Stimulated activated CD8-positive, alpha-beta memory T cell treated with anti-CD3 and anti-CD28 coated beads, Interleukin-12 subunit alpha, Interleukin-12 subunit beta, amount 100 ng/mL, for 4 hours (primary cell): Measurements from ENCODE around the gene SNX1.

Source experiments
- DNase-seq: peaks from one replicate; pipeline ENCODE4 v3.0.0-alpha.2; 2020; ENCODE audit warnings: low read depth

Gene SNX1

GRCh38 chr15:64146885-64147681 lies 51.3 kb downstream of the SNX1 start:
- DNase-seq = no peak

GRCh38 chr15:64148168-64148567 lies 52.4 kb downstream of the SNX1 start:
- DNase-seq = no peak

DNA sequence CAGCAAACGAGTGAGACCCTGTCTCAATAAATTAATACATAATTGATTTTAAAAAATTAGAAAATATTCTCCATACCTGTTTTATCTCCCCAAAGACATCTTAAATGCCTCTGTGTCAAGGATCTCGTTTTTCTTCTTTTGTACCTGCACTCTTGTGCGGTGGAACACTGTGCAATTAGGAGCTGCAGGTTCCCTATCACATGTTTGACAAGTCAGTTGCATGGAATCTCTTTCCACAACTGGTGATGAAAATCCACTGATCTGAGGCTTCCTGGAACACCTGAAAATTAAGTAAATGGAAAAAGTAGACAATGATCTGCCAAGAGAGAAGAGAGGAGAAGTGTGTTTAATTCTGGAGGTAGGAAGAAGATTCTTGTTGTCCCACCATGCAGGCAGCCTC lies 52.8 kb downstream of the SNX1 start:
- DNase-seq = no peak

GRCh38 chr15:64149424-64149823 lies 53.6 kb downstream of the SNX1 start:
- DNase-seq = no peak

DNA sequence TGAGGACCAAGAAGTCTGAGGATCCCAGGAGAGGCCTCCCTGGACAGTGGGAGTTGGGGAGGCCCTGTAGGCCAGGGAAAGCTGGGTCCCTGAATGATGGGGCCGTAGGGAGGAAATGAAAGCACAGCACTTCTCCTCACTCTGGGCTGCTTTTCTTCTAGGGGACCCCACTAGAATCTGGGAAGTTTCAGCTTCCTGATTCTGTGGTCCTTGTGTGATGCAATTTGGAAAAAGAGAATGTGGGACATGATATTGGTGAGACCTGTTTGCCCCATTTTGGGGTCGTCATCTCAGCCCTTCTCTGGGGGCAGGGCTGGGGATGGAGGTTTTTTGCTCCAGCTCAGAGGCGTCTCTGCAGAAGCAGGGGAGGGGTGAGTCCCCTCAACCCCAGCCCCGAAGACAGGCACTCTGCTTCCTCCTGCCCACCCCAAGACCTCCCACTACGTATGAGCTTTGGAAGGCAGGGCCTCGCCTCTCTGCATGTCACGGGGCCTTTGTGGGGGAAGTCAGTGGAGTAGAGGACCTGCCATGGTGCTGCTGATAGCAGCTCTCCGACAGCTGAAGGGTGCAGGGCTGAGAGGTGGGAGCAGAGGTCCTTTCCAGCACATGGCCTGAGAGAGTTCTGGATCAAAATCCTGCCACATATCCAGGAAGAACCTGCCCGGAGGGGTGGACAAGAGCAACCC lies 54.3 kb downstream of the SNX1 start:
- no peak for DNase-seq

- DNase-seq = no peak
These were observed 56.1 kb downstream of the SNX1 start, which contains the start of gene SNX22 for GRCh38 chr15:64151727-64152506. Gene SNX22 (plus strand): TSS chr15:64151731. CDS start chr15:64151776, 45 bp downstream.

DNA sequence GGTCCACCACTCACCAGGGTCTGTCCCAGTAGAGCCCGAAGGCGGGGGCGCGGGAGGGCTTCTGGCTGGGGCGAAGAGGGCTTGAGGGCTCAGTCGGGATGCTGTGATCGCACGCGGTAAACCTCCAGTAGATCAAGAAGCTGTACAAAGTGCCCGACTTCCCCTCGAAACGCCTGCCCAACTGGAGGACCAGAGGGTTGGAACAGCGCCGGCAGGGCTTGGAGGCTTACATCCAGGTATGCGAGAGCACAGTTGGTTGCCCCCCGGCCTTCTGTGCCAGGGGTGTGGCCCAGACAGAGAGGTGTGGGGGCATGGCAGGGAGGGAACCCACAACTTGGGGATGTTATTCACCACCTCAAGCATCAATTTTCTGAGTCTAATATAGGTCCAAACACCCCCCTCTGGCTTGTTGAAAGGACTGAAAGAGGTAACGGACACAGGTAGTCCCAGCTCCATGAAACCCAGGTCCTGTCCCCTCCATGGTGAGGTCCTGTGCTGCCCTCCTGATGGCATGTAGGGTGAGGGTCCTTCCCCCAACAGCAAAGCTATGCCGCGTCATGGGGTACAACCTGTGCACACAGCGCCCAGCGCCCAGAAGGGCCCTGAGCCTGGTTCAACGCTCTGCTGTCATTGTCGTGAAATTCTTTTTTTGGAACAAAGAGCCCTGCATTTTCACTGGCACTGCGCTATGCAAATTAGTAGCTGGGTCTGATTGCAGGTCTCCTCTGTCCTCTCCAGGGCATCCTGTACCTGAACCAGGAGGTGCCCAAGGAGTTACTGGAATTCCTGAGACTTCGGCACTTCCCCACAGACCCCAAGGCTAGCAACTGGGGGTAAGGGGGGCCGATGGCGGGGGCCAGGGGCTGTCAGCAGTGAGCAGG lies 57.0 kb downstream of the SNX1 start:
- no peak for DNase-seq

DNA sequence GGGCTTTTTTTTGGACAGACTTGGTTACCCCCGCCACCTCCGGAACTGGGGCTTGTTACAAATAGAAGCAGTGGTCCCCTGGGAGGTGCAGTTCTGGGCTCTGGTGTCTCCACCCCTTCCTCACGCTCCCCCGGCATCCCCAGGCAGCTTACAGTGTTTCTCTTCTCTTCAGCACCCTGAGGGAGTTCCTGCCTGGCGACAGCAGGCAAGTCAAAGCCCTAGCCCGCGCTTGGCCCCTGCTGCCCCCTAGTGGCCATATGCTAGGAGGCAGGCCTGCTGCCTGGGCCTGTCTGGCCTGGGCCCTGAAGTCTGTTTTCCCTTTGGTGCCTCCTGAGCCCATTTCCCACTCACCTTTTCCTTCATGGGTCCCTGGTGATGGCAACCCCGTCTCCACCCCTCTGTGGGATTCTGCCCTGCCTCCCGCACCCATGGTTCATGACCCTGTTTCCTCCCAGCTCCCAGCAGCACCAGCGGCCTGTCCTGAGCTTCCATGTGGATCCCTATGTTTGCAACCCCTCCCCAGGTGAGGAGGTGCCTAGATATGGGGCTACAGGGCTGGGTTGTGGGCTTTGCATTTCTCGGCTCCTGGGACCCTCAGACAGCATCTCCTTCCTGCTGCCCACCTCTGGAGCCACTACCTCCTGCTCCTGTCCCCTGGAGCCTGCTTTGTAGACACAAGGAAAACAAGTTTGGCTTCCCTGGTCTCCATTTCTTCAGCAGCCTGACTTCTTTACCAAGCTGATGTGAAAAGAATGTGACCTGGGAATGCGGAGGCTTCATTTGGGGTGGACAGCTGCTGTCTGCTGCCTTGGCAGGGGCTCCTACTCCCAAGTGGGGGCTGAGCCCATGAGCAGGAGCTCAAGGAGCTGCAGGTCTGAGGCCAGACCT lies 57.9 kb downstream of the SNX1 start:
- peak; percentile 77 for DNase-seq

GRCh38 chr15:64155802-64156651 lies 60.2 kb downstream of the SNX1 start:
- no peak for DNase-seq

GRCh38 chr15:64156652-64157331 lies 61.0 kb downstream of the SNX1 start:
- DNase-seq = no peak

DNA sequence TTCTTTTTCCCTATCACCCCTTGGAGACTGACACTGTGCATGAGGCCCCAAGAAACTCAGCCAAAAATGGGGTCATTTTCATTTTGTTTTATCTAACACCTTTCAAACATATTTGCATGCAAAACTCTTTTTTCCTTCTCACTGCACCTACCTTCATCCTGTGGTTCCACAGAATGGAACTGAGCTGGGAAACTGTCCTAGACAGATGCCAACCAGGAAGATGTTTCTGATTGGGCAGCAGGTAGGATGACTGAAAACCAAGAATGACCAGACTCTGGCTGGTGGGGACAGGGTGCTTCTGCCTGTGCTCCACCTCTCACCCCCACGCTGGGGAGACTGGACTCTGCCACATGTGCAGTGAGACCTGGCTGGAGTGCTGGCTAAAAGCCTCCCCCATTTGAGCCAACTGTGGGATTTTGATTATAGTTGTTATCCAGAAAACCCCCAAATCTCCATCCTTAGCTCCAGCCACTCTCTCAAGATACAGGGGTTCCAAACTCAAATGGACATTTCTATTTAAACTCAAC lies 61.9 kb downstream of the SNX1 start:
- no peak for DNase-seq

DNA sequence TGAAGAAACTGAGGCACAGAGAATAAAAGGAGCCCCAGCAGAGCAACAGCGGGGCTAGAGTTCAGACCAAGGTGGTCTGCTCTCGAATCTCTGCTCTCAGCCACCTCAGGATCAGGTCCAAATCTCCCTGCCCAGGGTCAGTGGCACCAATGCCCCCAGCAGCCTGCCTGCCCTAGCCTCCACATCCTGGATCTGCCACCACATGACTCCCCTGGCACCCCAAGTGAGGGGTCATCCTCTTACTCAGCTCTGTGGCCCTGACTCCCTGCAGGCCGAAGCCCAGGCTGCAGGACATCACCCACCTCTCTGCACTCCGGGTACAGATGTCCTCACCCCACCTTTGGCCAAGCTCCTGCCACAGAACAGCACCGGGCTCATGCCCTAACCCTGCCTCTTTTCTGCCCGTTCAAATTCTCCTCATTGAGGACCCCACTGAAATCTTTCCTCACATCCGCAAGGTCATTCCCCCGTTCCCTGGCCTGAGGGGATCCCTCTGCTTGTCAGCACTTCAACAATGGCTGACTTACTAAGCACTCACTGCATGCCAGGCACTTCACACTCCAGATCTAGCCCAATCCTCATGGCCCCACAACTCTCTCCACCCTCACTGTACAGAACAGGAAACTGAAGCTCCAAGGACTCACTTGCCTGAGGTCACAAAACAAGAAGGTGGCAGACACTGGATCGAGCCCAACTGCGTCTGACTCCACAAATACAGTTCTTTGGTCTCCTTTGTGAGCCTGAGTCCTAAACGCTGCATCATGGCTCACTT lies 62.8 kb downstream of the SNX1 start:
- no peak for DNase-seq

DNA sequence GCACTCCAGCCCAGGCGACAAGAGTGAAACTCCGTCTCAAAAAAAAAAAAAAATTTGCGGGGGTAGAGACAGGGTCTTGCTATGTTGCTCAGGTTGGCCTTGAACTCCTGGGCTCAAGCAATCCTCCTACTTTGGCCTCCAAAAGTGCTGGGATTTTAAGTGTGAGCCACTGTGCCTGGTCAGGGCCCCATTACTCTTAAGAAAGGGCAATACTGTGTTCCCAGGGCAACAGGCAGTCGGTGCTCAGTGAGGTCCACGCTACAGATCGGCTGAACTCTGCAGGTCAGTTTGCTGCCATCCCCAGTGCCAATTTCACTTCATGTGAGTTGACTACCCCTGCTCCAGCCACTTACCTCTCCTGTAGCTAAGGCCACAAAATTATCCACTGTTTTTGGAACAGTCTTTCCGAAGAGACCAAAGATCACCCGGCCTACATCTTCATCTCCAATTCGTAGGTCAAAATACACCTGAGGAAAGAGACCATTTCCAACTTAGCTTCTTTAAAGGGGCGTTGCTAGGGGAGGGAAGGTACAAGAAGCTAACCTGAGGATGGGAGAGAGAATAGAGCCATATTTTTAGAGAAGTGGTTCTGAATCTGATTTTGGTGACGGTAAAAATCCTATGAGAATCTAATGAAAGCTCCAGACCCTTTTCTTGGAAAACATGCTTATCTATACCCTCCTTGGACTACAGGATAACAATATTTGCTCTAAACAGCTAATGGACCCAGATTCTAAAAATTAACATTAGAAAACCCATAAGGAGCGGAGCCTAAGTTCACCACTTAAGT lies 66.1 kb downstream of the SNX1 start:
- no peak for DNase-seq

DNA sequence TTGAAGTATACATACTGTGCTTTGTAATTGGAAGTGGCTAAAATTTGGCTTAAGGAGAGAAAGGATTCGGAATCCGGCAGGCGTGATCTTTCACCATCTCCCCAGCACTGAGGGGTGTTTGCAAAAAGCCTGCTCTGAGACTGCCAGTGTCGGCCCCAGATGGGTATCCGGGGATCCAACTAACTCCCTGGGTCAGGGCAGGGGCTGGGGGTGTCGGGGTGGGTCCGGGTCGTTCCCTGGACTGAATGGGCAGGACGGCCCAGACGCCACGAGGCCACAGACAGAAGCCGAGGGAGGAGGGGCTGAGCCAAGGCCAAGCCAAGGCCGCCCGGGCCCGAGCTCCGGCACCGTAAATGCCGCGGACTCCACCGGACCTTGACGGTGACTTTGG lies 66.7 kb downstream of the SNX1 start:
- DNase-seq = no peak

DNA sequence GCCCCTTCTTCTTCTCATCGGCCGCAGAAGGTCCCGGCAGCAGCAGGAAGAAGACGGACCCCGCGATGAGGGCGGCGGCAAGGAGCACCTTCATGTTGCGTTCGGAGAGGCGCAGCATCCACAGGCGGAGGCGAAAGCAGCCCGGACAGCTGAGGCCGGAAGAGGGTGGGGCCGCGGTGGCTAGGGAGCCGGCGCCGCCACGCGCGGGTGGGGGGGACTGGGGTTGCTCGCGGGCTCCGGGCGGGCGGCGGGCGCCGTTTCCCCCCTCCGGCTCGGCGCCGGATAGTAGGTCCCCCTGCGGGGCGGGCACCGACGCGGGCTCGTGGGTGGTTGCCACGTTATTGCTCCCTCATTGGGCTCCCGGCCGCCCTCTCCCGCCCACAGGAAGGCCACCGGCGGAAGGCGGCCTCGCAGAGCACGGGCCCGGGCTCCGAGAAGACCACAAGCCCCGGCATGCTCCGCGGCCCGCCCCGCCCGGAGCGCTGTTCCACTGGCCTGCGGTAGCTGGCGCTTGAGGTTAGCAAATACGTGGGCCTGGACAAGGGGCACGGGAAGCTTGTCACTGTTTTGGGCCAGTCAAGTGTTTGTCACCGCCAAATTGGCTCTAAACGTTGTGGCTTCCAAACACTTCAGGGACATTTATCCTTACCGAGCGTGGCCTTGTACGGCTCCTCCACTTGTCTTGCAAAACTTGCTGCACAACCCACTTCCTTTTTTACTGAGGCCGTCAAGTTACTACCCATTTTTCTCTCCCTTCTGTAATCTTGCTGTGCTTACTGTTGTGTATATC lies 67.3 kb downstream of the SNX1 start, which contains the start of gene PPIB:
TSS of gene PPIB (minus strand) at position 154 of the 790 bp plus-strand sequence. CDS start at position 118, 36 bp downstream.
- peak; percentile 99 for DNase-seq

DNA sequence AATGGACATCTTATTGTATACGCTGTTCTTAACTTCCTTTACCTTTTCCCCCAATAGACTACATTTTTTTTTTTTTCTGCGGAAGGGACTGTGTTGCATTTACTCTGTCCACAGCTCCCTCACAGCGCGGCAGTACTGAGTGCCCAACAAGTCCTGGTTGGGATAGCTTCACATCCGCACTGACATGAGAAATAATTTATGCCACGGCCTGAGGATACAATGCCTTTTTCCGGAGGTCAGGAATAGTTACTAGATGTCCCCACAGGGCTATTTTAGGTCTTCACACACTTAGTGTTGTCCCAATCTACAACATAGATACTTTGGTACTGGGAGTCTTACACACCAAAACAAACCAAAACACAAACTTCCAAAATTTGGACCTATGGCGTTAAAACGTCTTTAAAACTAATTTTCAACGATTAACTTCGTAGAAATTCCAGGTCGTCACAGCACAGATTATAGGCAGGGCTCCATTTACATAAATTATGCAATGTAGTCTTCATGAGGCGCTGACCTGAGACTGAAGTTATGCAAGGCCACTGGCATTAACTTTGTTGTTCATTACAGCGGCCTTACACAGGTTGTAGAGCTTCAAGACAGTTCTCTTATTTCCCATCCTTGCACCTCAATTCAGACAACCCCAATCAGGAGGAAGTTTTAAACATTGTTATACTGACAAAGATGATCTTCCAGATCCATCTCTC lies 68.0 kb downstream of the SNX1 start:
- no peak for DNase-seq
